ENCODE results near the gene HLCS.

Gene HLCS

GRCh38 chr21:36879827-36880226, 86.6 kb downstream of the HLCS start:
- Histone ChIP-seq H3K9me3 (ENCODE audit: control insufficient read depth, insufficient read depth, low read length) (peaks cover 3% of the 10 kb centered on the region; the same call in 1 of the 2 replicates), H3K9ac (ENCODE audit: low read depth, low read length) (no peak overlapping the region), H3K4me1 (ENCODE audit: insufficient read depth, low read length) (no peaks in the 10 kb centered on the region), H3K36me3 (ENCODE audit: insufficient read depth, low read length) (no peaks in the 10 kb centered on the region)

GRCh38 chr21:36877741-36878140, 88.7 kb downstream of the HLCS start:
- Histone ChIP-seq H3K9me3 (ENCODE audit: control insufficient read depth, insufficient read depth, low read length) (peaks cover 3% of the 10 kb centered on the region; the same call in 1 of the 2 replicates), H3K9ac (ENCODE audit: low read depth, low read length) (no peak overlapping the region), H3K4me1 (ENCODE audit: insufficient read depth, low read length) (no peaks in the 10 kb centered on the region), H3K36me3 (ENCODE audit: insufficient read depth, low read length) (no peaks in the 10 kb centered on the region)

- no peaks in the 10 kb centered on the region for H3K4me1 ChIP-seq (ENCODE audit: insufficient read depth, low read length)
- H3K9ac ChIP-seq (ENCODE audit: low read depth, low read length) = no peak overlapping the region
- no peaks in the 10 kb centered on the region for H3K36me3 ChIP-seq (ENCODE audit: insufficient read depth, low read length)
- H3K9me3 ChIP-seq (ENCODE audit: control insufficient read depth, insufficient read depth, low read length) = peaks cover 3% of the 10 kb centered on the region; the same call in 1 of the 2 replicates
These were observed 91.8 kb downstream of the HLCS start for GRCh38 chr21:36874665-36875064.

- Histone ChIP-seq H3K36me3 (ENCODE audit: insufficient read depth, low read length) (no peaks in the 10 kb centered on the region), H3K9me3 (ENCODE audit: control insufficient read depth, insufficient read depth, low read length) (peaks cover 3% of the 10 kb centered on the region; the same call in 1 of the 2 replicates), H3K9ac (ENCODE audit: low read depth, low read length) (no peak overlapping the region), H3K4me1 (ENCODE audit: insufficient read depth, low read length) (no peaks in the 10 kb centered on the region)
These were observed 93.0 kb downstream of the HLCS start for GRCh38 chr21:36873513-36873912.

GRCh38 chr21:36867291-36867905, 99.1 kb downstream of the HLCS start:
- Histone ChIP-seq H3K9ac (ENCODE audit: low read depth, low read length) (no peak overlapping the region), H3K36me3 (ENCODE audit: insufficient read depth, low read length) (no peaks in the 10 kb centered on the region), H3K4me1 (ENCODE audit: insufficient read depth, low read length) (0 out of 2 replicates have a peak, but pooled peaks cover 3% of the 10 kb centered on the region), H3K9me3 (ENCODE audit: control insufficient read depth, insufficient read depth, low read length) (no peaks in the 10 kb centered on the region)

GRCh38 chr21:36866419-36866818, 100.0 kb downstream of the HLCS start:
- H3K36me3 ChIP-seq (ENCODE audit: insufficient read depth, low read length) = no peaks in the 10 kb centered on the region
- no peaks in the 10 kb centered on the region for H3K9me3 ChIP-seq (ENCODE audit: control insufficient read depth, insufficient read depth, low read length)
- no peak overlapping the region for H3K9ac ChIP-seq (ENCODE audit: low read depth, low read length)
- 0 out of 2 replicates have a peak, but pooled peaks cover 3% of the 10 kb centered on the region for H3K4me1 ChIP-seq (ENCODE audit: insufficient read depth, low read length)

GRCh38 chr21:36864974-36865373, 101.5 kb downstream of the HLCS start:
- H3K9ac ChIP-seq (ENCODE audit: low read depth, low read length) = no peak overlapping the region
- H3K36me3 ChIP-seq (ENCODE audit: insufficient read depth, low read length) = no peaks in the 10 kb centered on the region
- H3K9me3 ChIP-seq (ENCODE audit: control insufficient read depth, insufficient read depth, low read length) = no peaks in the 10 kb centered on the region
- H3K4me1 ChIP-seq (ENCODE audit: insufficient read depth, low read length) = peaks cover 3% of the 10 kb centered on the region

GRCh38 chr21:36863260-36863659, 103.2 kb downstream of the HLCS start:
- Histone ChIP-seq H3K4me1 (ENCODE audit: insufficient read depth, low read length) (peaks cover 10% of the 10 kb centered on the region), H3K9me3 (ENCODE audit: control insufficient read depth, insufficient read depth, low read length) (no peaks in the 10 kb centered on the region), H3K36me3 (ENCODE audit: insufficient read depth, low read length) (no peaks in the 10 kb centered on the region), H3K9ac (ENCODE audit: low read depth, low read length) (no peak overlapping the region)

GRCh38 chr21:36861595-36862323, 104.7 kb downstream of the HLCS start:
- Histone ChIP-seq H3K36me3 (ENCODE audit: insufficient read depth, low read length) (no peaks in the 10 kb centered on the region), H3K9ac (ENCODE audit: low read depth, low read length) (no peak overlapping the region), H3K9me3 (ENCODE audit: control insufficient read depth, insufficient read depth, low read length) (no peaks in the 10 kb centered on the region), H3K4me1 (ENCODE audit: insufficient read depth, low read length) (peaks cover 10% of the 10 kb centered on the region)

GRCh38 chr21:36860736-36861594, 105.5 kb downstream of the HLCS start:
- Histone ChIP-seq H3K9ac (ENCODE audit: low read depth, low read length) (no peak overlapping the region), H3K4me1 (ENCODE audit: insufficient read depth, low read length) (peaks cover 10% of the 10 kb centered on the region), H3K9me3 (ENCODE audit: control insufficient read depth, insufficient read depth, low read length) (no peaks in the 10 kb centered on the region), H3K36me3 (ENCODE audit: insufficient read depth, low read length) (no peaks in the 10 kb centered on the region)

GRCh38 chr21:36859744-36860501, 106.5 kb downstream of the HLCS start:
- Histone ChIP-seq H3K36me3 (ENCODE audit: insufficient read depth, low read length) (no peaks in the 10 kb centered on the region), H3K9ac (ENCODE audit: low read depth, low read length) (no peak overlapping the region), H3K4me1 (ENCODE audit: insufficient read depth, low read length) (peaks cover 10% of the 10 kb centered on the region), H3K9me3 (ENCODE audit: control insufficient read depth, insufficient read depth, low read length) (no peaks in the 10 kb centered on the region)

GRCh38 chr21:36858320-36858957, 108.0 kb downstream of the HLCS start:
- Histone ChIP-seq H3K4me1 (ENCODE audit: insufficient read depth, low read length) (peaks cover 10% of the 10 kb centered on the region), H3K9ac (ENCODE audit: low read depth, low read length) (no peak overlapping the region), H3K9me3 (ENCODE audit: control insufficient read depth, insufficient read depth, low read length) (no peaks in the 10 kb centered on the region), H3K36me3 (ENCODE audit: insufficient read depth, low read length) (no peaks in the 10 kb centered on the region)

- Histone ChIP-seq H3K36me3 (ENCODE audit: insufficient read depth, low read length) (no peaks in the 10 kb centered on the region), H3K9ac (ENCODE audit: low read depth, low read length) (no peak overlapping the region), H3K4me1 (ENCODE audit: insufficient read depth, low read length) (peaks cover 7% of the 10 kb centered on the region), H3K9me3 (ENCODE audit: control insufficient read depth, insufficient read depth, low read length) (no peaks in the 10 kb centered on the region)
These were observed 109.8 kb downstream of the HLCS start for GRCh38 chr21:36856643-36857042.
